NCI-H226 (cell line): ENCODE data around the gene VWCE.

Source experiments
- DNase-seq: peaks from one replicate; pipeline ENCODE4 v3.0.0-alpha.2; 2015

VWCE gene, protein sequence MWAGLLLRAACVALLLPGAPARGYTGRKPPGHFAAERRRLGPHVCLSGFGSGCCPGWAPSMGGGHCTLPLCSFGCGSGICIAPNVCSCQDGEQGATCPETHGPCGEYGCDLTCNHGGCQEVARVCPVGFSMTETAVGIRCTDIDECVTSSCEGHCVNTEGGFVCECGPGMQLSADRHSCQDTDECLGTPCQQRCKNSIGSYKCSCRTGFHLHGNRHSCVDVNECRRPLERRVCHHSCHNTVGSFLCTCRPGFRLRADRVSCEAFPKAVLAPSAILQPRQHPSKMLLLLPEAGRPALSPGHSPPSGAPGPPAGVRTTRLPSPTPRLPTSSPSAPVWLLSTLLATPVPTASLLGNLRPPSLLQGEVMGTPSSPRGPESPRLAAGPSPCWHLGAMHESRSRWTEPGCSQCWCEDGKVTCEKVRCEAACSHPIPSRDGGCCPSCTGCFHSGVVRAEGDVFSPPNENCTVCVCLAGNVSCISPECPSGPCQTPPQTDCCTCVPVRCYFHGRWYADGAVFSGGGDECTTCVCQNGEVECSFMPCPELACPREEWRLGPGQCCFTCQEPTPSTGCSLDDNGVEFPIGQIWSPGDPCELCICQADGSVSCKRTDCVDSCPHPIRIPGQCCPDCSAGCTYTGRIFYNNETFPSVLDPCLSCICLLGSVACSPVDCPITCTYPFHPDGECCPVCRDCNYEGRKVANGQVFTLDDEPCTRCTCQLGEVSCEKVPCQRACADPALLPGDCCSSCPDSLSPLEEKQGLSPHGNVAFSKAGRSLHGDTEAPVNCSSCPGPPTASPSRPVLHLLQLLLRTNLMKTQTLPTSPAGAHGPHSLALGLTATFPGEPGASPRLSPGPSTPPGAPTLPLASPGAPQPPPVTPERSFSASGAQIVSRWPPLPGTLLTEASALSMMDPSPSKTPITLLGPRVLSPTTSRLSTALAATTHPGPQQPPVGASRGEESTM

GRCh38 chr11:61294717-61295595 is at the start of gene VWCE:
VWCE (minus strand) TSS chr11:61295316; CDS start chr11:61295037, 279 bp downstream.
- peak; percentile 52 for DNase-seq

DNA sequence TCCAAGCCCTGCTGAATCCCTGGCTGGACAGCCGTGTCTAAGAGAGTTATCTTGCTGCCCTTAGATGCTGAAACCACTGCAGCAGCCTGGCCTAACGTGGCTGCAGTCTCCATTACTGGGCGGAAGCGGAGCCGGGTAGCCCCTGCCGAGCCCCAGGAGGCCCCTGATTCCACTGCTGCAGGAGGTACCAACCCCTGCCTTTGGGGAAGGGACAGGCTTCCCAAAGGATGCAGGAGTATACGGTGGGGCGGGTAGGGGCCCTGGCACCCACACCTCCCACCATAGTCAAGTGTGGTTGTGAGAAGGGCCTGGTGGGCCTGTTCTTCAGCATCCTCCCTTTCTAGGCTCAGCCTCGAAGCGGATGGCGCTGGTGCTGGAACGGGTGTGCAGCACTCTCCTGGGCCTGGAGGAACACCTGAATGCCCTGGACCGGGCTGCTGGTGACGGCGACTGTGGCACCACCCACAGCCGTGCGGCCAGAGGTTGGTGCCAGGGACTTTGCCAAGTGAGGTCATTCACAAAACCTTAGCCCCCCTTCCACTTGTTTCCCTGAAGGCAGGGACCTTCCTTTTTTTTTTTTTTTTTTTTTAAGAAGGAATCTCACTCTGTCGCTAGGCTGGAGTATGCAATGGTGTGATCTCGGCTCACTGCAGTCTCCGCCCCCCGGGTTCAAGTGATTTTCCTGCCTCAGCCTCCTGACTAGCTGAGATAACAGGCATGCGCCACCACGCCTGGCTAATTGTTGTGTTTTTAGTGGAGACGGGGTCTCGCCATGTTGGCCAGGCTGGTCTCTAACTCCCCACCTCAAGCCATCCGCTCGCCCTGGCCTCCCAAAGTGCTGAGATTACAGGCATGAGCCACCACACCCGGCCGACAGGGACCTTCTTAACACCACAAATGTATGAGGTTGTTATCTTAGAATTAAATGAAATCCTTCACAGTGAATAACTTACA is 49.0 kb upstream of the VWCE start:
- no peak for DNase-seq

- DNase-seq = no peak
Measured at GRCh38 chr11:61342207-61342803, 47.2 kb upstream of the VWCE start.

- DNase-seq = no peak
Measured at GRCh38 chr11:61341706-61342105, 46.6 kb upstream of the VWCE start.

DNA sequence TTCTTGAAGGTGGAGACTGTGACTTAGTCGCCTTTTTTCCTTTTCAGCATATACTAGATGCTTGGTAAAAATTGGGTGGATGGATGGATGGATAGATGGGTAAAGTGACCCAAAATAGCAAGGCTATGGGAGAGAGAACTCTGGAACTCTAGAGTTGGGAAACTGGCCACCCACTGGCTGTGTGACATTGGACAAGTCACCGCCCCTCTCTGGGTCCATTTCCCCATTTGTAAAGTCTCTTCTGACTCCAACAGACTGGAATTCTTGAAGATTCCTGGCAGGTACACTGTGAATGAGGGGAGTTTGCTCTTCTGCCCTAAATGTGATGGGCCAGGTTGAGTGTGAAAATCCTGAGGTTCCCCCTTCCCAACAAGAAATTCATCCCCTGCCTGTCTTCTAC is 45.9 kb upstream of the VWCE start:
- no peak for DNase-seq

GRCh38 chr11:61339490-61339878 is 44.4 kb upstream of the VWCE start:
- DNase-seq = no peak

DNA sequence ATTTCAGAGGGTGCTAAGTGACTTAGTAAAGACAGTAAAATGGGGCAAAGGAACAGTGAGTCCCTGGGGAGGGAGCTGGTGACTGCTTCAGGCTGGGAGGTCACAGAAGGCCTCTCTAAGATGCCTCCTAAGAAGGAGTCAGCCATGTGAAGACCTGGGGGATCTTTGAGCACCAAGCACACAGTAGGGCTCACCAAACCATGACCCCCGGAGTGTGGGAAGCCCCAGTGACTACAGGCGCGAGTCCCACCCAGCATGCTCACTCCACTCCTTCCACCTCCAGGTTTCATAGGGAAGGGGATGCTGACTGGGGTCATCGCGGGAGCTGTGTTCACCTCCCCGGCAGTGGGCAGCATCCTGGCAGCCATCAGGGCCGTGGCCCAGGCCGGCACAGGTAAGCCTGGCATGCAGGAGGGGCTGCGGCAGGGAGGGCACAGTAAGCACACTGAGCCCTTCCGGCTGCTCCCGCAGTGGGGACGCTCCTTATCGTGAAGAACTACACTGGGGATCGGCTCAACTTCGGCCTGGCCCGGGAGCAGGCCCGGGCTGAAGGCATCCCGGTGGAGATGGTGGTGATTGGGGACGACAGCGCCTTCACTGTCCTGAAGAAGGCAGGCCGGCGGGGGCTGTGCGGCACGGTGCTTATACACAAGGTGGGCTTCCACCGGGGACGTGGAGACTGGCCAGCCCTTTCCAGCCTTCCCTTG is 43.8 kb upstream of the VWCE start:
- DNase-seq = no peak

GRCh38 chr11:61337706-61338470 is 42.8 kb upstream of the VWCE start:
- no peak for DNase-seq

DNA sequence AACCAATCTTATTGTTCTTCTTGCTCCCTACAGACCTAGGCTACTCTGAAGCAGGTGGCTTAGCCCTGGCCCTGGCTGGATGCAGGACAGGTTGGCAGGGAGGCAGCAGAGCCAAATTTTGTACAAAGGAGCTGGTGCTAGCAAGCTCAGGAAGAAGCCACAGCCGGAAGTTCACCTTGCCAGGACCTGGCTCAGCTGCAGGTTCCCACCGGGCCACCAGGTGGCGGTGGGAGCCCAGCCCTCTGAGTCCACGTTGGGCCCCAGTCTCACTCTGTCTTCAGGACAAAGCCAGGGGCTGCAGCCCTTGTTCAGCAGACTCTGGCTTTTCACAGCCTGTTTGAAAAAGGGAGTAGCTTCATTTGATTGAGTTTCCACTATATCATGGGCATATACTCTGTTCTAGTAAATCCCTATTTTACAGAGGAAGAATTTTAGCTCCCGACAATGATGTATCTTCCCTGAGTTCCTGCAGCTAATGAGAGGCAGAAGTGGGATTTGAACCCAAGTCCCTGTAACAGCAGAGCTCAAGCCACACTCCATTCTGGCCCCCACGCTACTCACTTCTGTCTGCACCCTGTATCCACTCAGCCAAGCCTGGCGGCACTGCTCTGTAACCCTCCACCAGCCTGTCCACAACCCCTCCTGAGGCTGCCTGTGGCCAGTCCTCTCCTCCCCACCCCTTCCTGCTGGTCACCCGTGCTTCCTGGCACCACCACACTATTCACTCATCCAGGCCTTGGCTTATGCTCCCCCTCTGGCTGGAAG is 41.2 kb upstream of the VWCE start:
- peak; percentile 62 for DNase-seq

DNA sequence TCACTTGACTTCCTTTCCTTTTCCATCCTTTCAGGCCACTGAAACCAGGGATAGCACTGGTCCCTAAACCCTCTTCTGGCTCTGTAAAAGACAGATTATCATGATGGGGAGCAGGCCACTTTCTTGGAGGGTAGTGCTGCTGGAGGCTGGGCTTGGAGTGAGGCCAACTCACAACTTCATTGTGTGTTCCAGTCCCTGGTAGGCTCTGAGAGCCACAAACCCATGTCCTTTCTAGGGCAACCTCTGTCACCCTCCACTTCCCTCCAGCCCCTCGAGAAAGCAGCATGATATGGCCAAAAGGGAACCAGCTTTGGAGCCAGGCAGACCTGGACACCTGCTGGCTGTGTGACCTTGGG is 40.2 kb upstream of the VWCE start:
- DNase-seq = no peak

GRCh38 chr11:61334434-61335354 is 39.6 kb upstream of the VWCE start:
- DNase-seq = peak; percentile 46

DNA sequence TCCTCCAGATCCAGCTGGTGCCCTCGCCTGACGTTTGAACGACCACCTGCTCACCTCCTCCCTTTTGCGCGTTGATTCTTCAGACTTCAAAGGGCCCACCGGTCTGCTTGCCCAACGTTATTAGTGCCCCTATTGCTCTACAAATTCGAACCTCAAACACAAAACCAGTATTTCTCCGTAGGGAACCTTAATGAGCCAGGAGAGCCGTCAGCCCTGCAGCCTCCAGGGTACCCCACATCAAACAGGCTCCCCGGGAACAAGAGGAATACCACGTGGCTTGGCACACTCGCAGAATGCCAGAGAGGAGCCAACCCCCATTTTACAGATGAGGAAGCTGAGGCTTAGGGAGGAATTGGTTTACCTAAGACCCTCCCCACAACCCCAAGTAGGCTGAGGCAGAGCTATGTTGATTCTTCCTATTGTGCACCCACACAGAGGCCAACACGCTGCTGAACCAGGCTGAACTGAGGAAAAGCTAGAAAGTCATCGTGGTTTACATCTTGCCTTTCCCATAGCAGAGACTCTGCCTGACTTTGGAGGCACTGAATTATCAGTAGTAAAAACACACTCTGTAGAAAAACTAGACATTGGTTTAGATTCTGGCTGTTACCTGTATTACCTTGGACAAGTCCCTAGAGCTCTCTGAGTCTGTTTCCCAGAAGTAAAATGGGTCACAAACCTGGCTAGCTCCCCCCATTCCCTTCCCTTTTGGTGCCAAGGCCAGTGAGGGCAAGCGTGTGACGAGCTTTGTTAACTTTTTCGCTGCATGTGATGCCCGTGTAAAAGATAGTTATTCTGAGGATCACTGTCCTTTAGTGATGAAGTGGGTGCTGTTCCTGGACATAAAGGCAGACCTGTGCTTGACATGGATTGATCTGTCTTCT is 38.7 kb upstream of the VWCE start:
- no peak for DNase-seq

DNA sequence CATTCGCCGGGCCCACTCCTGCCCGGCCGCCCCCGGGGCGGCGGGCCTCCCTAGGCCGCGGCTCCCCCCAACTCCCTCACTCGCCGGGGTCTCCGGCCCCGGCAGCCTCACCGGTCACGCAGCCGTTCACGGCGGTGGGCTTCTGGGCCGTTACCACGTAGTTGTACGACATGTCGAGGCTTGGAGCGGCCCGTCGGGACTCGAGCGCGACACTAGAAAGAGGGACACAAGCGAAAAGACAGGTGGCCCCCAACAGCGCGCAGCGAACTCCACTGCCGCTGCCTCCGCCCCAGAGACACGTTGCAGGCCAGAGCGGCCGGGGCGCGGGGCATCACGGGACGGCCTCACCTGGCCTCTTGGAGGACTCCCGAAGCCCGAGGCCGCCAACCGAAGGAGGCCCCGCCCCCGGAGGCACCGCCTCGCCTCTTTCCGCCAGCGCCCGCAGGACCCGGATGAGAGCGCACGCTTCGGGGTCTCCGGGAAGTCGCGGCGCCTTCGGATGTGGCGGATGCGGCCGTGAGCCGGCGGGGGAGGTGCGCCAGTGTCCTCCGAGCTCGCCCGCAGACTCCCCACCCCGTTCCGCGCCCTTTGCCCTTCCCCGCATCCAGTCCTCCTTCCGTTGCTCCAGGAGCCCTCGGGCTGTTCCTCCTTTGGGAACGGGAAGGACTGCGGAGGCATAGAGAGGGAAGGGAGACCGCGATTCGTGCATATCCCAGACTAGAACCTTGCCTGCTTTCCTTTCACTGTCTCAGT is 37.9 kb upstream of the VWCE start, which contains the start of the genes DDB1 and TKFC:
DDB1 (minus strand) TSS at position 309 of the 753 bp plus-strand sequence; CDS start at position 172, 137 bp downstream.
TKFC (plus strand) TSS at position 432 of the 753 bp plus-strand sequence. CDS start 1,501 bp downstream, outside the sequence.
- peak; percentile 93 for DNase-seq

- no peak for DNase-seq
Measured at GRCh38 chr11:61332281-61332796, 37.2 kb upstream of the VWCE start.

DNA sequence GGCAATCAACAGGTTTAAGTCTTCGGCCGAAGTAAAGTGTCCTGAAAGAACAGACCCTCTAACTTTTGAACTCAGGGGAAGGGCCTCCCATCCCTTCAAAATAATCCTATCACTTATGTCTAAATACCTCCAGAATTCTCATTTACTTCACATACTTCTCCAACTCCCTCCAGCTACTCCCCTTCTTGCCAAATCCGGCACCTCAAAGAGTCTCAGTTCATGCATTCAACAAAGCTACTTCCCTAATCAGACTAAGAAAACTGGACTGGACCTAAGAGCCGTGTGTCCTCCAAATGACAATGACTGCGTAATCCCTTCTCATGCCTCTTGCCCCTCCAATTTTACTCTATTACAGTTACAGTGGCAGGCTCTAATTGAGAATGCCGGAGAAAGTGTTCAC is 36.5 kb upstream of the VWCE start:
- no peak for DNase-seq
